Right lobe of liver (tissue), 4 donors: ENCODE measurements around the gene ERI3.

Source experiments
- POLR2A ChIP-seq: fragments of 450-650 bp; IDR thresholded peaks from one replicate; pipeline ENCODE4 v1.6.1; 2017; ENCODE audit warnings: antibody characterized with exemption, mild to moderate bottlenecking
- TF ChIP-seq, protein P1 (sequence below), 4 donors: fragments of 200-600 bp in 3 of 4; fragments of 450-650 bp in 1 of 4; IDR thresholded peaks; one replicate each; pipeline versions ENCODE4 v1.5.1 to v1.8.0; 2016 to 2022; ENCODE audit warnings: antibody characterized with exemption in 4 of 4, mild to moderate bottlenecking in 2 of 4
- donor health status: DM: no; HTN: no; CAD: no.
- donor health status: DM: no; HTN: no; CAD: no.
- donor health status: DM: no; HTN: yes; CAD: no.

DNA sequence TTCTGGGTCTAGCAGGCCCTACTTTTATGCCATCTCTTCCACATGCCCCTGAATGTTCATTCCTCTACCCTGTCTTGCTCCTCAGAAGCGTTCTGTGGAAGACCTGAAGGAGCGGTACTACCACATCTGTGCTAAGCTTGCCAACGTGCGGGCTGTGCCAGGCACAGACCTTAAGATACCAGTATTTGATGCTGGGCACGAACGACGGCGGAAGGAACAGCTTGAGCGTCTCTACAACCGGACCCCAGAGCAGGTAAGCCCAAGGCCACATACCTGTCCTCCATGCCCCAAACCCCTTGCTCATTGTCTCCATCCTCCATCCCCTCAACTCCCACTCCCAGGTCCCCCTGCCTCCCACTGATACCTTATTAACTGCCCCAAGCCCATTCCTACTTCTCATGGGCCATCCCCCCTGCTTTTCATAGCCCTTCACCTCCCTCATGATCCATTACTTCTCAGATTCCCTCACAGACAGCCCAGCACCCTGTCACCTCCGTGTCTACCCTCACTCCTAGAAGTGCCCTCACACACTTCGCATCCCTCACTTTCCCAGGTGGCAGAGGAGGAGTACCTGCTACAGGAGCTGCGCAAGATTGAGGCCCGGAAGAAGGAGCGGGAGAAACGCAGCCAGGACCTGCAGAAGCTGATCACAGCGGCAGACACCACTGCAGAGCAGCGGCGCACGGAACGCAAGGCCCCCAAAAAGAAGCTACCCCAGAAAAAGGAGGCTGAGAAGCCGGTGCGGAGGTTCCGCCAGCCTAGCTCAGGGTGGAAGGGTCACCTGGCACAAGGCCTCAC lies 136.4 kb downstream of the ERI3 start:
- TF ChIP-seq, protein P1, sequence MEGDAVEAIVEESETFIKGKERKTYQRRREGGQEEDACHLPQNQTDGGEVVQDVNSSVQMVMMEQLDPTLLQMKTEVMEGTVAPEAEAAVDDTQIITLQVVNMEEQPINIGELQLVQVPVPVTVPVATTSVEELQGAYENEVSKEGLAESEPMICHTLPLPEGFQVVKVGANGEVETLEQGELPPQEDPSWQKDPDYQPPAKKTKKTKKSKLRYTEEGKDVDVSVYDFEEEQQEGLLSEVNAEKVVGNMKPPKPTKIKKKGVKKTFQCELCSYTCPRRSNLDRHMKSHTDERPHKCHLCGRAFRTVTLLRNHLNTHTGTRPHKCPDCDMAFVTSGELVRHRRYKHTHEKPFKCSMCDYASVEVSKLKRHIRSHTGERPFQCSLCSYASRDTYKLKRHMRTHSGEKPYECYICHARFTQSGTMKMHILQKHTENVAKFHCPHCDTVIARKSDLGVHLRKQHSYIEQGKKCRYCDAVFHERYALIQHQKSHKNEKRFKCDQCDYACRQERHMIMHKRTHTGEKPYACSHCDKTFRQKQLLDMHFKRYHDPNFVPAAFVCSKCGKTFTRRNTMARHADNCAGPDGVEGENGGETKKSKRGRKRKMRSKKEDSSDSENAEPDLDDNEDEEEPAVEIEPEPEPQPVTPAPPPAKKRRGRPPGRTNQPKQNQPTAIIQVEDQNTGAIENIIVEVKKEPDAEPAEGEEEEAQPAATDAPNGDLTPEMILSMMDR (IDR thresholded peaks at IDR 0.05): no peak
- TF ChIP-seq POLR2A: no peak
